Islet of Langerhans (tissue), 1 donor: ENCODE results near the gene ALDH7A1.
"Not testable (repeated sequence)": the region's sequence is repeated elsewhere in the genome, so short reads cannot be mapped to it uniquely, and the experiment has no call there.

Source experiments
- FAIRE-seq: peaks from one replicate; lab custom pipeline; 2011; peaks lifted over from hg19 to GRCh38; lab: Jason Lieb, UNC

The ALDH7A1 gene

DNA sequence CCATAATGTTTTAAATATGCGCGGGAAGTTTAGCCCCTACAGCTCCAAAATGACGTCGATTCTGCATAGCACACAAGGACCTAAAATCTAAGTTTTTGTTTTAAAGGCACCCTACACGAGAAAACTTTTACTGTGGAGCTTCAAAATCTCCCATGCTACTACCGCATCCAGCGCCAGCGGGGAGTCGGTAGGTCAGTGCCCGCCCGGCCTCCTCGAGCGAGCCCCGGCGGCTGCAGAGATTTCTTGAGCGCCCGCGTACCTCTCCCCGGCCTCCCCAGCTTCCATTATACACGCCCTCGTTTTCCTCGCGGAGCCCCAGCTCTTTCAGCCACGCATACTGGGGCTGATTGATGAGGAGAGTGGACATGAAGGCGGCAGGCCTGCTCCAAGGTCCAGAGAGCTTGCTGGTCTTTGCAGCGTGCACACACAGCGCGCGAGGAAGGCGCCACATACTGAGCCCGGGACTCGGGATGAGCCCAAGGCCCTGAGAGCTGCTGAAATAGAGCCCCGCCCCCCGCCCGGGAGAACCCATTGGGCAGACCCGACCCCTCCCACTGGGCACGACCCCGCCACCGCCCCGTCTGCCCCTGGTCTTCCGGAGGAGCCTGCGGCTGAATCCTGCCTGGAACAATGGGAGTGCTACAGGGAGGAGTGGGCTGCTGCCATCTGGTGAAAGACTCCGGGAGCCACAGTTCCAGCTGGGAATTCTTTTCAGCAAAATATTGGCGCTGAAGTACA lies at the start of gene ALDH7A1:
Gene ALDH7A1, minus strand, starts transcription at position 472 of the 738 bp plus-strand sequence. Its CDS starts 21 bp downstream, at position 451.
- peak; percentile 41 for FAIRE-seq

DNA sequence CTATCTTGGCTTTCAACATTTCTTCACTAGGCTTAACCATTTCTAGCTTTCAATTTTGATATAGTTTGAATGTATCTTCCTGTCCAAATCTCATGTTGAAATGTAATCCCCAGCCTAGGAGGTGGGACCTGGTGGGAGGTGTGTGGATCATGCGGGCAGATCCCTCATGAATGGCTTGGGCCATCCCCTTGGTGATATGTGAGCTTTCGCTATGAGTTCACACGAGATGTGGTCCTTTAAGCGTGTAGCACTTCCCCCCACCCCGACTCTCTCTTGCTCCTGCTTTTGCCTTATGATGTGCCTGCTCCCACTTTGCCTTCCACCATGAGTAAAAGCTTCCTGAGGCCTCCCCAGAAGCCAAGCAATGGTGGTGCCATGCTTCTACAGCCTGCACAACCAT lies 46.4 kb upstream of the ALDH7A1 start:
- no peak for FAIRE-seq

DNA sequence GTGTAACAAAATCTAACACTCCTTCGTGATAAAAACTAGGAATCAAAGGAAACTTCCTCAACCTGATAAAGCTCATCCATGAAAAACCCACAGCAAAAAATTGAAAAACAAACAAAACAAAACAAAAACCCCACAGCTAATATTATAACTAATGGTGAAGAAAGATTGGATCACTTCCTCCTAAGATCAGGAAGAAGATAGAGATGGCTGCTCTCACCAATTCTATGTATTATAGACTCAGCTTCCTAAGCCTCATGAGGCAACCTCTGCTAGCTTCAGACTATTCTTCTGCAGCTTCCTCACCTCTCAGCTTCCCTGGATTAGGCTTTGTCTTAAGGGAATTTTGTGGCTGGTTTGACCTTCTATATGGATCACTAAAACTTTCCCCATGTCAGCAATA lies 45.8 kb upstream of the ALDH7A1 start:
- FAIRE-seq = no peak

DNA sequence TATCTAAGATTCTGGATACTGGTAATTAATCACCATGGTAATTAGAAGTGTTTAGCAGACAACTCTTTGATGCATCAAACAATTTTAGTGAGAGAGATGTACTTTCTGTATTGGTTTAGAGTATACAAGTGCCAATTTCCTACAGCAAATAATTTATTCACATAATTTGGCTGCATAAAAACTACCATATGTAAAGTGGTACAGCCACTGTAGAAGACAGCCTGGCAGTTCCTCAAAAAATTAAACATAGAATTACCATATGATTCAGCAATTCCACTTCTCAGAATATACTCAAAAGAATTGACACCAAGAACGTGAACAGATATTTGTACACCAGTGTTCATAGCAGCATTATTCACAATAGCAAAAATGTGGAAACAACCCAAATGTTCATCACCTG lies 41.9 kb upstream of the ALDH7A1 start:
- no peak for FAIRE-seq

DNA sequence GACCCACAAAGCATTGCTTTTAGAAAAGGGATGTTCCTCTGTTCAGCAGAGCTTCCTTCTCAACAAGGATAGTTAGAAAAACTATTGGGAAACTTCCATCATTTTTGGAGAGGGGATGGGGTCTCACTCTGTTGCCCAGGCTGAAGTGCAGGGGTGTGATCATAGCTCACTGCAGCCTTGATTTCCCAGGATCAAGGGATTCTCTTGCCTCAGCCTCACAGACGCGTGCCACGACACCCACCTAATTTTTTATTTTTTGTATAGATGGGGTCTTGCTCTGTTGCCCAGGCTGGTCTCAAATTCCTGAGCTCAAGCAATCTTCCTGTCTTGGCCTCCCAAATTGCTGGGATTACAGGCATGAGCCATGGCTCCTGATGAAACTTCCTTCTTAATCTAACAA lies 40.6 kb upstream of the ALDH7A1 start:
- no peak for FAIRE-seq

DNA sequence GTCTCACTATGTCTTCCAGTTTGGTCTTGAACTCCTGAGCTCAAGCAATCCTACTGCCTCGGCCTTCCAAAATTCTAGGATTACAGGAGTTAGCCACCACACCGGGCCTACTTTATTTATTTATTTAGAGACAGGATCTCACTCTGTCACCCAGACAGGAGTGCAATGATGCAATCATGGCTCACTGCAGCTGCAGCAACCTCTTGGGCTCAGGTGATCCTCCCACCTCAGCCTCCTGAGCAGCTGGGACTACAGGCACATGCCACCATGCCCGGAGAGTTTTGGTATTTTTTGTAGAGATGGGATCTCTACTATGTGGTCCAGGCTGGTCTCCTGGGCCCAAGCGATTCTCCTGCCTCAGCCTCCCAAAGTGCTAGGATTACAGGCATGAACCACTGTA lies 38.5 kb upstream of the ALDH7A1 start:
- FAIRE-seq = no peak

DNA sequence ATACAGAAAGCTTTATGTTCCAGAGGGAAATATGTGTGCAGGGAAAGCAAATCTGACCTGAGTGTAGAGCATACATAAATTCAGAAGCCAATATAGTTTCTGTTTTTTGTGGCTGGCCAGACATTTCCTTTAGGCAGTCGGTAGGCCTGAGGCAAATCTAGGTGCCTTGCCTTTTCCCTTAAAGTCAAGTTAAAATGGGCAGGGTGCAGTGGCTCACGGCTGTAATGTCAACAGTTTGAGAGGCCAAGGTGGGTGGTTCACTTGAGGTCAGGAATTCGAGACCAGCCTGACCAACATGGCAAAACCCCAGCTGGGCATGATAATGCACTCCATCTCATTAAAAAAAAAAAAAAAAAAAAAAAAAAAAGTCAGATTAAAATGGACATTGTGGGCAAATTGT lies 36.9 kb upstream of the ALDH7A1 start:
- FAIRE-seq = no peak

DNA sequence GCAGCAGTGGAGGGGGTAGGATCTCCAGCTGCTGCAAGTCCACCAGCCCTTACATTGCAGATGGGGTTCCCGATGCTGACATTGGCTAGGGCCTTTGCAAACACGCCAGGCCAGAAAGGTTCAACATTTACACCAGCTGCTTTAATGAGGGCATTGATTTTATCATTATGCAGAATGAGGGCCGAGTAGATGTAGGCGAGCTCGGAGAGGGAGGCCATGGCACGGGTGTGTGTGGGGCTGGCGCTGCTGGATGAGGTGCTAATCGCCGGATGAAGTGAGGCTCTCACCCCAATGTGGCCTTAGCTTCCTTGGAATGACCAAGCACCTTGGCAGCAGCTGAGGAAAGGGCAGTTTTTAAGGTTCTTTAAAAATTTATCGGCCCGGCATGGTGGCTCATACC lies 33.1 kb upstream of the ALDH7A1 start:
- FAIRE-seq = no peak

DNA sequence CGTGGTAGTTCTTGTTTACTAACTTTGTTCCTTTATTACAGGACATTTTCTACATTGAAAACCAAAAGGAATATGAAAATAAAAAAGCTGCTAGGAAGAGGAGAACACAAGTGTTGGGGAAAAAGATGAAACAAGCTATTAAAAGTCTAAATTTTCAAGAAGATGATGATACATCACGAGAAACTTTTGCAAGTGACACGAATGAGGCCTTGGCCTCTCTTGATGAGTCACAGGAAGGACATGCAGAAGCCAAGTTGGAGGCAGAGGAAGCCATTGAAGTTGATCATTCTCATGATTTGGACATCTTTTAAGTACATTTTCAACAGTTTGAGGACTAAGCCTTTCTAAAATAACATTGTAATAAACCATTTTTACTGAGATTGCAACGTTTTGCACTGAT lies 29.5 kb upstream of the ALDH7A1 start:
- FAIRE-seq = no peak

DNA sequence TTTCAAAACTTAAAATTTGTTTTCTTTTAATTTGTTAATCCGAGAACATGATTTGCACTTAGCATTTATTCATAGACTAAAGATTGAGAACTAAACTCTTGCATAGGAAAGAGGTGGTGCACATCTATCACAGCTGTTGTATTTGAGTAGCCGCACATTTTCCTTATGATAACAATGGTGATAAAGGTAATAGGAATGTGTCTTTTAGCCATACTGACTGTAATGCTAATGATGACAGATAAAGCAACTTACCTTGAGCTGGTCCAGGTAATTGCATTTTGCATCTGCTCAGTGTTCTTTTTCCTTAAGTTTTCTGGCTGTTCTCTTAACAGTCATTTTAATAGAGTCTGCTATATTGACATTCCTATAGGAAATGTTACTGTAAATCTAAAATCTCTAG lies 24.8 kb upstream of the ALDH7A1 start:
- no peak for FAIRE-seq

DNA sequence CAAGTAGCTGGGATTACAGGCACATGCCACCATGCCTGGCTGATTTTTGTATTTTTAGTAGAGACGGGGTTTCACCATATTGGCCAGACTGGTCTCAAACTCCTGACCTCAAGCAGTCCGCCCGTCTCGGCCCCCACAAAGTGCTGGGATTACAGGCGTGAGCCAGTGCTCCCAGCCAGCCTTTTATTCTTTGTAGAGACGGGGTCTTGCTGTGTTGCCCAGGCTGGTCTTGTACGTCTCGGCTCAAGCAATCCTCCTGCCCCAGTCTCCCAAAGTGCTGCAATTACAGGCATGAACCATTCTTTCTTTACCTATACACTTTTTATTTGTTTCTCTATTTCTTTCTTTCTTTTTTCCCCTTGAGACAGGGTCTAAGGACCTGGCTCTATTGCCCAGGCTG lies 22.6 kb upstream of the ALDH7A1 start:
- not testable (repeated sequence) for FAIRE-seq

DNA sequence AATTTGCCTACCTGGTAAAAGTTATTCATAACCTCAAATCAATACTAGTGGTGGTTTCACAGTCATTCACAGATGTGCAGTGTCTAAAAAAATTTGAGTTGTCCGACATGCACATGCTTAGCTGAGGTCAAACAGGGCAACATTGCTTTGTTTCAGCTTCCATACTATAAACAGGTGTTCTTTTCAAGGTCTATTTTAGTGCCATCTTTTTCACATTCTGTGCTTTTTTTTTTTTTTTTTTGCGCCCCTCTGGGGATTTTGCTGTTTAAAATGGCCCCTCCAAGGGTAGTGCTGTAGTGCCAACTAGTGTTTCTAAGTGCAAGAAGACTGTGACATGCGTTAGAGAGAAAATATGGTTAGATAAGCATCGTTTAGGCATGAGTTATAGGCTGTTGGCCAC lies 20.3 kb upstream of the ALDH7A1 start:
- no peak for FAIRE-seq

DNA sequence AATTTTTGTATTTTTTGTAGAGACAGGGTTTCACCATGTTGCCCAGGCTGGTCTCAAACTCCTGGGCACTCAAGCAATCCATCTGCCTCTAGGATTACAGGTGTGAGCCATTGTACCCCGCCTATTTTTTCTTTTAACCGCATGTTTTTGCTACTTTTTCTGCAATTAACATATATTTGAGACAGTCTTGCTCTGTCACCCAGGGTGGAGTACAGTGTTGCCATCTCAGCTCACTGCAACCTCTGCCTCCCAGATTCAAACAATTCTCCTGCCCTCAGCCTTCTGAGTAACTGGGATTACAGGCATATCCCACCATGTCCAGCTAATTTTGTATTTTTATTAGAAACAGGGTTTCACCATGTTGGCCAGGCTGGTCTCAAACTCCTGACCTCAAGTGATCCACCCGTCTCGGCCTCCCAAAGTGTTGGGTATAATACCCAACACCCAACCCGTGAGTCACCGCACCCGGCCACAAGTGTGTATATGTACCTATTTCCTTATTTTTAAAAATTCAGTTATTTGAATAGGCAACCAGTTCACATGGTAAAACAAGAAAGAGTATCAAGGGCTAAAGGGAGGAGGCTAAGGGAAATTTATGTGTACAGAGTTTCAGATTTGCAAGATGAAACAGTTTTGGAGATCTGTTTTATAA lies 19.0 kb upstream of the ALDH7A1 start:
- no peak for FAIRE-seq

DNA sequence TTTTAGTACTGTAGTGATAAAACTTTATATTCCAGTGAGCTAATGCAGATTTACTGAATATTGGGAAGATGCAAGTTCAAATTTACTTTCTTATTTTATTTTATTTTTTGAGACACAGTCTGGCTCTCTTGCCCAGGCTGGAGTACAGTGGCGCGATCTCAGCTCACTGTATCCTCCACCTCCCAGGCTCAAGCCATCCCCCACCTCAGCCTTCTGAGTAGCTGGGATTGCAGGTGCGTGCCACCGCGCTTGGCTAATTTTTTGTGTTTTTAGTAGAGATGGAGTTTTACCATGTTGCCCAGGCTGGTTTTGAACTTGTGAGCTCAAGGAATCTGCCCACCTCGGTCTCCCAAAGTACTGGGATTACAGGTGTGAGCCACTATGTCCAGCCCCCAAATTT lies 15.6 kb upstream of the ALDH7A1 start:
- no peak for FAIRE-seq

DNA sequence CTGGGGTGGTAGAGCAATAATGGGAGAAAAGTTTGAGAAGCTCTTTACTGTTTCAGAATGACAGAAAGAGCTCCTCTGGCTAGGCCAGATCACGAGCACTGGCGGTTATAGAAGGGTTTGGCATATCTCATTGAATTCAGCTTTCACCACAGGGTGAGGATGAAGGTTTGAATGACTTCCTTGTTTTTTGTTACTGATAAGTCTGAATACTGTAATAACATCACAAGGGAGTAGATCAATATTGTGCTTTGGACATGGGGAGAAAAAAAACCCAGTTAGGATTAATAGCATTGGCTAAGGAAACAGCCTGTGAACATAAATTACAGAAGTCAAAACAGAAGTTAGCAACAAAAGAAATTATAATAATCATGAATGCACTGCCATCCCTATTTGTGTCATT lies 15.1 kb upstream of the ALDH7A1 start:
- FAIRE-seq = no peak

DNA sequence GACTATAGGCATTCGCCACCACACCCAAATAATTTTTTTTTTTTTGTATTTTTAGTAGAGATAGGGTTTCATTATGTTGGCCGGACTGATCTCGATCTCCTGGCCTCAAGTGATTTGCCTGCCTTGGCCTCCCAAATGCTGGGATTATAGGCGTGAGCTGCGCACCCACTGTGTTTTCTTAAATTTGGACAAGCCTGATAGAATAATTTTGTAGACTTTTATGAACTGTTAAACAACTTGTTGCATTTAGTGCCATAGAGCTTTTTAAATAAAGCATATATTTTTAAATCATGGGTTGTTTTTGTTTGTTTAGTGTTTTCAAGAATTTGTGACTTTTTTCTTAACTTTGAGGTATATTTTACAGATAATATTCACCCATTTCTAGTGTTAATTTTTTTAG lies 10.5 kb upstream of the ALDH7A1 start:
- no peak for FAIRE-seq

DNA sequence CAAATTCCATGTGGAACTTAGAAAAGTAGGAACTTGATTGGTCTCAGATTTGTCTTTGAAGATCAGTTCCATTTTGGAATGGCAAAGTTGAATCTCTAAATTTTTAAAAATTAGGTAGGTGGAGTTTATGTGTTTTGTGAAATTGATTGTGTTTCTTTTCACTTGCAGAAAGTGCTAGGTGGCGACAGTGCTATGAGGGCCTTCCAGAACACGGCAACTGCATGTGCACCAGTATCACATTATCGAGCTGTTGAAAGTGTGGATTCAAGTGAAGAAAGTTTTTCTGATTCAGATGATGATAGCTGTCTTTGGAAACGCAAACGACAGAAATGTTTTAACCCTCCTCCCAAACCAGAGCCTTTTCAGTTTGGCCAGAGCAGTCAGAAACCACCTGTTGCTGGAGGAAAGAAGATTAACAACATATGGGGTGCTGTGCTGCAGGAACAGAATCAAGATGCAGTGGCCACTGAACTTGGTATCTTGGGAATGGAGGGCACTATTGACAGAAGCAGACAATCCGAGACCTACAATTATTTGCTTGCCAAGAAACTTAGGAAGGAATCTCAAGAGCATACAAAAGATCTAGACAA lies 8.5 kb upstream of the ALDH7A1 start:
- FAIRE-seq = no peak

DNA sequence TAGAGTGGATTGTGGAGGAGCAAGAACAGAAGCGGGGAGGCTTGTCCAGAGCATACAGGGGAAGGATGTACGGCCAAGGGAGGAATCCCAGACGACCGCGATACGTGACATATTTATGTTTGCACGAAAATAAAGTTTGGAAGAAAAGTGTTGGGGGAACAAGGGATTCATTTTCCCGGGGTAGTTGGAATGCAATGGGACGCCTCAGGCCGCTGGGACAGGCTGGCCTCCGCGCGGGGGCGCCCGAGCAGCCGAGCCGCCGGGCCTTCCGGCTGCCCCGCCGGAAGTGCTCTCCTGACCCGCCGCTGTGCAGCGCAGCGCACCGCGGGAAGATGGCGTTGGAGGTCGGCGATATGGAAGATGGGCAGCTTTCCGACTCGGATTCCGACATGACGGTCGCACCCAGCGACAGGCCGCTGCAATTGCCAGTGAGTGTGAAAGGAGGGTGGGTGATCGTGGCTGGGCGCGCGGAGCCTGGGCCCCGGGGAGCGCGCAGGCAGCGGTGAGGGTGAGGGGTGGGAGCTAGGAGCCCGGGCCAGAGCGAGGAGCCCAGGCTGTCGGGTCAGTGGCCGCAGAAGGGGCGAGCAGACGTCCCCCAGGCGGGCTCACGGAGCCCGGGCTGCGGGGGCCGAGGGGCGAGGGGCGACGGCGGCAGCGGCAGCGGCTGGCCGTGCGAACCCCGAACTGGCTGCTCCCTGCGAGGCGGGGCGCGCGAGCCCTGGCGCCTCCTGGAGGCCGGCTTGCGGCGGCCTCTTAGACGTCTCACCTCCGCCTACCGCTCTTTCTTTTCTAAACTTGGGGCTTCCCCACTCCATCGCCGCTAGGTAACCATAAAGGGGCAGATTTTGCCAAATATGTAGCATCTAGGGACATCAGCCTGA lies 5.9 kb upstream of the ALDH7A1 start, which contains the start of gene PHAX:
Gene PHAX, plus strand, starts transcription at position 317 of the 881 bp plus-strand sequence. Its CDS starts 16 bp downstream, at position 333.
- FAIRE-seq = no peak

DNA sequence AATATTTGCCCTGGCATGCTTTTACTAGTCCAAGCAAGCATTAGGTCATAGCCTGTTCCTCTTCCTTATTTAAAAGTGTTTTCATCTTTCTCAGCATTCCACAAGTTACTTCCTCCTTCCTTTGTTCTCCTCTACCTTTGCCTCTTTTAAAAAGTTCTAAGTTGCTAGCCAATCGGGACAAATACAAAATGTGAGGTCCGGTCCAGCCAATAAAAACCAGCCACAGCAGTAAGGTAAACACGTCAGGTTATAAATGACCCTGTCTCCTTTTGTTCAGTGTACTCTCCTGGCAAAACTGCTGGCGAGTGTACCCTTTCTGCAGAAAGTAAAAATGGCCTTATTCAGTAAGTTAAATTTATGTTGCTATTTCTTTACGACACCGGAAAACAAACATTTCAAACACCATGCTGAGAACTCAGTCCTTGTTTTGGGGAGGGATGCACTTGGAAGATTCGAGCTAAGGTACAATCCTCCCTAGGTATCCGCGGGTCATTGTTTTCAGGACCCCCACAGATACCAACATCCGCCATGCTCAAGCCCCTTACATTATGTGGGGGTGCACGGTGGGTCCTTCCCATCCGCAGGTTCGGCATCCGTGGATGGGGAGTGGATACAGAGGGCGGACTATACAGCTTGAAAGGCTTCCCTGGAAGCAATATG lies 5.1 kb upstream of the ALDH7A1 start:
- FAIRE-seq = not testable (repeated sequence)

DNA sequence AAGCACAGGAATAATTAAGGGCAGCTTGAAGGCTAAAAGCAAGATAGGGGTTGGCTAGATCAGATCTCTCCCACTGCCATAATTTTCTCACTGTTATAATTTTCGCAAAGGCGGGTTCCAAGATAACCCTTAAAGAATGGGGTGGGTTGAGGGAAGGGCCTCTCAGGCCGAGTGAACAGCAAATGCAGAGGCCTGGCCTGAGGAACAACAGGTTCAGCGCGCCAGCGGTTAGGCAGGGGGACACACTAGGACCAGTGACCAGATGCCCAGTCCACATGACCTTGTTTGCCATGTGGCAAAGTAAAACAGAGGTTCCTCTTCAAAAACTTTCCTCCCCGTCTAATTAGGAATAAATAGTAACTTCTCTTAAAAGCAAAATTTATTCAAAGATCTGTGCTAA lies 4.5 kb upstream of the ALDH7A1 start:
- FAIRE-seq = no peak

DNA sequence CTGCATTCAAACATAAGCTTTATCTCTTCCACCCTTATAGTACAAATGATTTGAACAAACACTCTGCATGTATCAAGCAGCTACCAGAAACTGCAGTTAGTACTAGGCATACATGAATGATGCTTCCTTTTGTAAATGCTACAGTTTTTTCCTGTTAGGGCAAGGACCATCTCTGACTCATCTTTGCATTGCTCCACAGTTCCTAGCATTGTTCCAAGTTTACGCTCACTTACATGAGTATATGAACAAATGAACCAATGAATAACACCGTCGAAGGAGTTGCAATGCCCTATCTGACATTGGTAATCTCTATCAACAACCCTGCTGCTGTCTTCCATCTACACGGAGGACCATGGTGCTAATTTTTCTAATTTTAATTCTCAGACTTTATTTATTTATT lies 2.1 kb upstream of the ALDH7A1 start:
- FAIRE-seq = no peak

DNA sequence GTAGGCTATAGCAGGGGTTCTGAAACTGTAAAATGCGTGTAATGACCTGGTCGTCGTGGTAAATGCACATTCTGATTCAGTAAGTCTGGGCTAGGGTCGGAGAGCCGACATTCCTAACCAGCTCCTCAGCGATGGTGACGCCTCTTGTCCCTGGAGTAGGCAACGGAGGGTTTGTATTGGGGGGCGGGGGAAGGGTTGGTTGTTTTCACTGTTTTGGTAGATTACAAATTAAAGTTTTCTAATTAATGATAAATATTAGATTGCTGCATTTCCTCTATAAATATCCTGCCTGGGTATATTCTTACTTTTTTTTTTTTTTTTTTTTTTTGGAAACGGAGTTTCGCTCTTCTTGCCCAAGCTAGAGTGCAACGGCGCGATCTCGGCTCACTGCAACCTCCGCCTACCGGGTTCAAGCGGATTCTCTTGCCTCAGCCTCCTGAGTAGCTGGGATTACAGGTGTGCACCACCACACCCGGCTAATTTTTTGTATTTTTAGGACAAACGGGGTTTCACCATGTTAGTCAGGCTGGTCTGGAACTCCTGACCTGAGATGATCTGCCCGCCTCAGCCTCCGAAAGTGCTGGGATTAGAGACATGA lies 566 bp upstream of the ALDH7A1 start:
- FAIRE-seq = no peak
